ENCODE data around the gene CEP55.
A peak's percentile ranks its signal among the peaks of the same experiment; 100 is the strongest.
"Not testable (repeated sequence)": the region's sequence is repeated elsewhere in the genome, so short reads cannot be mapped to it uniquely, and the experiment has no call there.

Gene CEP55

DNA sequence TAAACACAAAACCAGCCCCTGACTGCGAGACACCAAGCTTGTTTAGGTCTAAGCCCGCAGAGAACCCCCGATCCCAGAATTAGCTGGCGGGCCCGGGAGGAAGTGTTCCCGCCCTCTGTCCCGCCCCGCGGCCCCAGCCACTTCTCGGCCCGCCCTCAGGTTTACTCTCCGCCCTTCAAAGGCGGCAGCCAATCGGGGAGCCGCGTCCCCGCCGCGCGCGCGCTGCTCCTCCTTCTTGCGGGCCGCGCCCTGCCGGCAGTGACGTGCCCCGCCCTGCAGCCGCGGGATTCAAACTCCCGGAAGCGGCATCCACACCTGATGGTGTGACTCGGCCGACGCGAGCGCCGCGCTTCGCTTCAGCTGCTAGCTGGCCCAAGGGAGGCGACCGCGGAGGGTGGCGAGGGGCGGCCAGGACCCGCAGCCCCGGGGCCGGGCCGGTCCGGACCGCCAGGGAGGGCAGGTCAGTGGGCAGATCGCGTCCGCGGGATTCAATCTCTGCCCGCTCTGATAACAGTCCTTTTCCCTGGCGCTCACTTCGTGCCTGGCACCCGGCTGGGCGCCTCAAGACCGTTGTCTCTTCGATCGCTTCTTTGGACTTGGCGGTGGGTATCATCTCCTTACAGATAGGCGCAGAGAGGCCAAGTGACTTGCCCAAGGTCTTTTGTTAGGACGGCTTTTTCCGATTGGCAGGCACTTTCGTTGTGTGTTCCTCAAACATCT, at the start of gene CEP55:
Gene CEP55, plus strand, starts transcription at position 291 of the 720 bp plus-strand sequence. CDS start 3,440 bp downstream, outside the sequence.
- peak; percentile 38 for DNase-seq (ENCODE audit: low read depth)

DNA sequence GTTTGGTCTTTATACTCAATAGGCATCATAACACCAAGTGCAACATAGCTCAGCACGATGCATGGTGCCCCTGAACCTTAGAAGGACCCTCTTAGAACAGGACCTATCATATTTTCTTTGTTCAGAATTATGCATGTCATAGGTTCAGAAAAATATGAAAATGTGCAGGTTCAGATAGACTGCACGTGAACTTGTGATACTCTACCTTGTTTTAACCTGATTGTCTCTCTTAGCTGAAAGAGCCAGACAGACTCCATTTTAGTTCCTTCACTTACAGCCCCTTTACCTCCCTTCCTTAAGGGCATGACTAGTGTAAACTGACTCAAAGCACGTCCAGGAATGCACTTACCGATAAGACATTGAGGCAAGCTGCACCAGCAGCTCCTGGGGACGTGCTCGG, 49.4 kb upstream of the CEP55 start:
- DNase-seq (ENCODE audit: low read depth), result no peak

DNA sequence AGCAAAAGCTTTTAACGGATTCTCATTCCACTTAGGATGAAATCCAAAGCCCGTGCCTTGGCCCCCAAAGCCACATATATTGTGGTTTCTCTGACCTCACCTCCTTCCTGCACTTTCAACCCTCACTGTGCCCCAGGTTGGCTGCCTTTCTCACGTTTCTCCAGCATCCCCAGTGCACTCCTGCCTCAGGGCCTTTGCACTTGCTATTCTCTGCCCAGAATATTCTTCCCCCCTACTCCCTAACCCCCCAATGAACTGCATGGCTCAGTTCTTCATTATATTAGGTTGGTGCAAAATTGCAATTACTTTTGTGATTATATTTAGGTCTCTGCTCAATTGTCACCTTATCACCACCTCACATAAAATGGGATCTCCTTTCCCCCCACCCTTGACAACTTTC, 48.4 kb upstream of the CEP55 start:
- DNase-seq (ENCODE audit: low read depth), result no peak

DNA sequence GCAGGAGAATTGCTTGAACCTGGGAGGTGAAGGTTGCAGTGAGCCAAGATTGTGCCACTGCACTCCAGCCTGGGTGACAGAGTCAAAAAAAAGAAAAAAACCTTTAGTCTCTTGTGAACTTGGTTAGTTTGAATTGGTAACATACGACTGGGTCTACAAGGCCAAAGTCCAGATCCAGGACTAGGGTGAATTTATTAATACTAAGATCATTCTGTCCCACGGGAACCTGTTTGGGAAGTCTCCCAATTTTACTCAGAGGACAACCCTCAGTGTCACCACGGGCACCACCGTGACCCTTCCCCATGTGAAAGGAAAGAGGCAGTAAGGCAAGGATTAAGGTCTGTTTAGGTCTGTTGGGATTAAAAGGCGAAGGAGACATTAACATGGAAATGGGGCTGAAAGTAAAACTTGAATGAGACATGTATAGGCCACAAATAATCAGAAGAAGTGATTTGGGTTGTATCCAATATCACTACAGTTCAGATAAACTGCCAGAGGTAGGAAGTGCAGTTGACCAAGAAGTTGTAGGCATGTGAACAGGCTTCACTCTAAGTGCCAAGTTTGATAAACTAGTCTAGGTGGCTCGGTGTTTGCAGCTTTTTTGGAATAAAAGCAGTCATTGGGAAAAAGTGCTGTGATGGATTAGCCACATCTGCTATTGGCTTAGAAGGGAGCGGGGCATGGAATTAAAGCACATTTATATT, 45.0 kb upstream of the CEP55 start:
- no peak for DNase-seq (ENCODE audit: low read depth)

DNA sequence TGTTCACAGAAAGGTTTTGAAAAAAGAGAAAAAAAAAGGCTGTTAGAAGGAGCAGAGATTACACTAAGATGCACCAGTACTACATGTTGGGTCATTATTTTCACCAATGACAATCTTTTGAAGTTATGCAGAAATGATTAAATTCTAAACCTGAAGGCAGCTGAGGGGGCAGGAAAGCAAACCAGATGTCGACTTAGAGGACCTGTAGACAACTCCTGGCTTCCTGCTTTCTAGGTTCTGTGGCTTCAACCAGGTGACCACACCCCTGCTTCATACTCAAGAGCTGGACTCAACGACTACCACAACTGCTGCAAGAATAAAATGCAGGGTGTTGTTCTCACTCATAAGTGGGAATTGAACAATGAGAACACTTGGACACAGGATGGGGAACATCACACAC, 44.3 kb upstream of the CEP55 start:
- DNase-seq (ENCODE audit: low read depth), result no peak

DNA sequence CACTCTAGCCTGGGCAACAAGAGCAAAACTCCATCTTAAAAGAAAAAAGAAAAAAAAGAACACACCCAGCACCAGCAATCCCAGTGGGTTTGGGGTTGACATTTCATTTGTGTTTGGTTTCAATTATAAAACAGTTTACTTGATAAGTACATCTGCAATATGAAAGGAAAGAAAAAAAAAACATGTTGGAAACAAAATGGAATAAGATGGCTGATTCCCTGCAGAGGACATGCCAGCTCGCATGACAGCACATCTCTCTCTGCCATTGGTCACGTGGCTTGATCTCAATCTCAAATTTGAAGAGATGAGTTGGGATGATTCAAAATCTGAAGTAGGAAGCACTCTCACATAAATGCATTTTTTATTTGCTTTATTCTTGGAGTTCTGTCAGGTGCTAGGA, 42.3 kb upstream of the CEP55 start:
- DNase-seq (ENCODE audit: low read depth), result no peak

DNA sequence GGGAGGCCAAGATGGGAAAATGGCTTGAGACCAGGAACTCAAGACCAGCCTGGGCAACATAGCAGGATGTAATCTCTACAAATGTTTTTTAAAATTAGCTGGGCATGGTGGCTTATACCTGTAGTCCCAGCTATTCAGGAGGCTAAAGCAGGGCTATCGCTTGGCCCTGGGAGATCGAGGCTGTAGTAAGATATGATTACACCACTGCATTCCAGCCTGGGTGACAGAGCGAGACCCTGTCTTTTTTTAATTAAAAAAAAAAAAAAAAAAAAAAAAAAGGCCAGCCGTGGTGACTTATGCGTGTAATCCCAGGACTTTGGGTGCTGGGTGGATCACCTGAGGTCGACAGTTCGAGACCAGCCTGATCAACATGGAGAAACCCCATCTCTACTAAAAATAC, 41.7 kb upstream of the CEP55 start:
- no peak for DNase-seq (ENCODE audit: low read depth)

DNA sequence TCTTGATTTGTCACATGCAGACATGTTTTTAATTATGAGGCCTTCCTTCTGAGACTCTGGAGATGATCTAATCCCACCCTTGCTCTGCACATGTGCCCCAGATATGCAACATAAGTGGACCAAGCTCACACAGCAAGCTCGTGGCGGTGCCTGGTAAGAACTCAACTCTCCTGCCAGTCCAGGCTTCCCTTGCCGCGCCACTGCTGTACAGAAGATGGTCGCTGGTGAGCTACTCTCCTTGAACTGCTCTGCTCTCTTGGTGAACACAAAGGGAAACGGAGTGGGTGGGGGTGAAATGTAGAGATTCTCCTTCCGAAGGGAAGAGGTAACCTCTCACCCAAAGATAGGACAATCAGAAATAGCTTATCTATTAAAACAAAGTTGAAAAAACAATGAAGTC, 39.9 kb upstream of the CEP55 start:
- no peak for DNase-seq (ENCODE audit: low read depth)

DNA sequence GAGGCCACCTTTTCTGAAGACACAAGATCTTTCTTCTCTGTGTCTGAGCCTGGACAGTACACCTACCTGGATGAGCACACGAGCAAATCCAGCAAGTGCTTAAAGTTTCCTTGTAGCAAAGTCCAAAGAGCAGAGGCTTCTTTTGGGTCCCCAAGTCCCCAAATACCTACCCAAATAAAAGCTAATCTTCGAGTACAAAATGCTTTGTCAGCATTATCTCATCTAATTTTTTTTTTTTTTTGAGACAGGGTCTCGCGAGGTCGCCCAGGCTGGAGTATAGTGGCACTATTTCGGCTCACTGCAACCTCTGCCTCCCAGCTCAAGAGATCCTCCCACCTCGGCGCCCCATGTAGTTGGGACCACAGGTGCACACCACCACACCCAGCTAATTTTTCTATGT, 38.9 kb upstream of the CEP55 start:
- no peak for DNase-seq (ENCODE audit: low read depth)

DNA sequence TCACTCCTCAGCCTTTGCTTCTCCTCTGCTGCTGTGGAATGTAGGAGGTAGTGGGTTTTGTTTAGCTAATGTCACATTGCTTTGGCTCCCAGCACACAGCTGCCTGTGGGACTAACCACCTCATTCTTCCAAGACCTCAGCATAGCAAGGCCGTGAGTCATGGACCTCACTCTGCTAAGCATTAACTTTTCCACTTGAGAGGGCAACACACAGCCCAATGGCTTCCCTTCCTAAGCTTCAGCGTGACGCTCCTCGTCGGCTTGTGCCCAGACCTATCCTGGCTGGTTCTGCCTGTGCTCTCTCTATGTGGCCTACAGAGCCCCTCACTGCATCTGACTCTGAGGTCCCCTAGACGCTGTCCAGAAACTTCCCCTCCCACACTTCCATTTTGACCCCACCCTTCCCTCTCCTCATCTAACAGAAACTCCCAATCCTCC, 37.6 kb upstream of the CEP55 start:
- peak; percentile 100 for DNase-seq (ENCODE audit: low read depth)

DNA sequence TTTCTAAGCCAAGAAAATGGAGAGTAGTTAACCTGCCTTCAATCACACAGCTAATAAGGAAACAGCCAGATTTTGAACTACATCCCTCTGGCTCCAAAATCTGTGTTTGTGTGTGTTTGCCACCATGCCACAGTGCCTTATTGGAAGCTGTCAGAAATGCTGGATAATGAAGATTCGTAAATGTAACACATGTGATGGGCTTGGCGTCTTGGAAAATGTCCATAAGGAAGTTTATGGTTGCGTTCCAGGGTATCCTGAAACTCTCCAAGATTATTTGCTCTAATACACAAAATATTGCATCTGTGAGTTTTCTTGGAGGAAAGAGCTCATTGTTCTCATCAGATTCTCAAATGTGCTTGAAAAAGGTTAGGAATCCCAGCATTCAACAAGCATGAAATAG, 36.9 kb upstream of the CEP55 start:
- no peak for DNase-seq (ENCODE audit: low read depth)

DNA sequence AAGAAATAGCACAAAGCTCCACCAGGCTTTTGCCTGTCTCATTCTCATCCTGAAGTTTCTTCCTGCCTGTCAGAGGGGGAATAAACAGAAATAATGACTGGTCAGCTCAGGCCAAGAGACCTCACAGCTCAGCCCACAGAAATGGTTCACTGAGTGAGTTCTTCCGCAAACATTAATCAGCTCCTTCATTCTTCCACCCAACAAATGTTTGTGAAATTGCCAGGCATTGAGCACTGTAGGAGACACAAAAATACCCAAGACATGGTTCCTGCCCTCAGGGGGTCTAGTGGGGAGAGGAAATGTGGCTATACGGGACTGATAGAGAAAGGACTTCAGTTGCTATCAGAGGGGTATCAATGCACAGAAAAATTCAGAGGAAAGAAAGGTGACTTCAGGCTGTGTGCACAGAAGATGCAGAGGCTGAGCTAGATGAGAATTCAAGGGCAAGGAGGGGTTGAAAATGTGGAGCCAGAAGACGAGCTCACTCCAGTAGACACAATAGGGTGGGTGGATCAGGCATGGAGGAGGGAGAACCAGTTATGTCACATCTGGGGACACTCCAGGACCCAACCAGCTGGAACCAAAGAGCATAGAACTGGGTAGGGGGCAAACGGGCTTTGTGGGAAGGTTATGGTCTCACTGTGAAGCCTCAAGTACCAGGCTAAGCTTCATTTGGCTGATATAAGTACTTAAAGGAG, 35.2 kb upstream of the CEP55 start:
- DNase-seq (ENCODE audit: low read depth), result no peak

DNA sequence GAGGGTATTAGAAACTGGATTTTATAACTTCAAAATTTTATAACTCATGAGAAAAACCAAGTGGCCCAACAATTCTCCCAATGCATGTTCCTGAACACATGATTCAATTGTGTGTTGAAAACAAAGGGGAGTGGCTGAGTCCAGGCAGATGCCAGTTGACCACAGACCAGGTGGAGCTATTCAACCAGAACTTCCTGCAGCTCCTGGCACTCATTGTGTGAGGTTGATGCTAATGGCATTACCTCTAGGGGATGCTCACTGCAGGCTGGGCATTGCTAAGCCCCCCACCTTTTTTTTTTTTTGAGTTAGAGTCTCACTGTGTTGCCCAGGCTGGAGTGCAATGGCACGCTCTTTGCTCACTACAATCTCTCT, 34.6 kb upstream of the CEP55 start:
- DNase-seq (ENCODE audit: low read depth), result peak; percentile 54

DNA sequence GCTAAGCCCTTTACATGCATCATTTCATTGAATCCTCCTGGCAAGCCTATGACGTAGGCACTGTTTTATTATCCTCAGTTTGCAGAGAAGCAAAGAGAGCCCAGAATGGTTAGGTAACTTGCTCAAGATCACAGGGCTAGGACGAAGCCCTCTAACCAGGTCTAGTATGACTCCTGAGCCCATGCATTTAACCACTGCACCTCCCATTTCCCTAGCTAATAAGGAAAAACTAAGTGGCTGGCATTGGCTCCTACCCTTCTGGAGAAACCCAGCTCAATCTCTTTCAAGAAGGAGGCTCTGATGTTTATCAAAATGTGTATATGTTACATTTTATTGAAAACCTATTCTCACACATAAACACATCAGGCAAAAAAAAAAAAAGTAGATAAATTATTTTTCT, 34.0 kb upstream of the CEP55 start:
- DNase-seq (ENCODE audit: low read depth), result no peak

DNA sequence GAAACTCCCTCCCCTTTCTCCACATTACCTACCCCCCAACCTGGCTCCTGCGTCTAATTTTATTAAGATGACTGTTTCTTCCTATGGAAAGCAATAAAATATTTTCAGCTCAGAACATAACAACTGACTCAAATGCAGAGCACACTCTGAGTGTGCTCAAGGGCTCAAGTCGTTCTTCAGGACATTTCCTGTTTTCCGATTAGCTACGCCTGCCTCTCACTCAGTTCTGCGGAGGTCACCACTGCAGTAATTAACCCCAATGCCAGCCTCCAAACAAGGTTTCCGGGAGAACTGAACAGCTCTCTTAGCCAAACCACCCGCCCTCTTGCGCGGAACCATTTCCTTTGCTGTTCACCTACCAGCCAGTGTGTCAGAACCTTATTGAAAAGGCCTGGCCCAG, 33.5 kb upstream of the CEP55 start:
- no peak for DNase-seq (ENCODE audit: low read depth)

DNA sequence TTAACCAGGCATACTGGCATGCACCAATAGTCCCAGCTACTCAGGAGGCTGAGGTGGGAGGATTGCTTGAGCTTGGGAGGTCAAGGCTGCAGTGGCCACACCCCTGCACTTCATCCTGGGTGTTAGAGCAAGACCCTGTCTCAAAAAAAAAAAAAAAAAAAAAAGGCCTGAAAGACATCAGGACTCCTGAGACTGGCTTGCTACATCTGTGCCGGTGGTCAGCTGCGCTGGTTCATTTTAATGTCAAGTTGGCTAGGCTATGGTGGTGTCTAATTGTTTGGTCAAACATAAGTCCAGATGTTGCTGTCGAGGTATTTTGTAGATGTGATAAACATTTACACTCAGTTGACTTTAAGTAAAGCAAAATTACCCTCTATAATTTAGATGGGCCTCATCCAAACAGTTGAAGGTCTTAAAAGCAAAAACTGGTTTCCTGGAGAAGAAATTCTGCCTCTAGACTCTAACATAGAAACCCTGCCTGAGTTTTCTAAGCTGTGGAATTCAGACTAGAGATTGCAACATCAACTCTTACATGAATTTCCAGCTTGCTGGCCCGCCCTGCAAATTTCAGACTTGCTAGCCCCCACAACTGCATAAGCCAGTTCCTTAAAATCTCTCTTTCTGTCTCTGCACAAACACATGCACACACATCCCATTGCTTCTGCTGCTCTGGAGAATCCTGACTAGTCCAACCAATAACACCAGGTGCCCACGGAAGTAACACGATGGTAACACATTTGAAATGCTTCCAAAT, 32.5 kb upstream of the CEP55 start:
- DNase-seq (ENCODE audit: low read depth), result no peak

DNA sequence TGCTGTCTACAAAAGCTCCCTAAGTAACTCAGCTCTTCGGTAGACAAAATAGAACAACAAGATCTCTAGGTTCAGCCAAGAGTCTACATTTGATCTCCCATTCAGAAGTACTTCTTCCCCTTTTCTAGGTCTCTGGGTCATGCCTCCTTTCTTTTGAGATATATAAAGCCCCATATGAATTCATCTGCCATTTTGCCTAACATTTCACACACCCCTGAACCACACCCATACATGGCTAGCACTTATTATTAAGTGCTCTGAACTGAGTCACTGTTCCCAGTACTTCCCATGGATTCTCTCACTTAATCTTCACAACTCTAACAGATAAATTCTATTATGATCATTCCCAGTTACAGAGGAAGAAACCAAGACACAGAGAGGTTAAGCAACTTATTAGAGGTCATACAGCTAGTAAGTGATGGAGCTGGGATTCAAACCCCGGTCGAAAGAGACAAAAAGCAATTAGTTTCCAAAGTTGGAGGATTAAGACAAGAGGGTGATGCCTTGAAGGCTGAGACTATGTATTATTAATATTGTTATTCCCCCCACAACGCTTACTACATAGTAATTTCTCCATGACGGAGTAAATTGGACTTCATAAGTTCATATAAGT, 31.5 kb upstream of the CEP55 start:
- DNase-seq (ENCODE audit: low read depth), result no peak

DNA sequence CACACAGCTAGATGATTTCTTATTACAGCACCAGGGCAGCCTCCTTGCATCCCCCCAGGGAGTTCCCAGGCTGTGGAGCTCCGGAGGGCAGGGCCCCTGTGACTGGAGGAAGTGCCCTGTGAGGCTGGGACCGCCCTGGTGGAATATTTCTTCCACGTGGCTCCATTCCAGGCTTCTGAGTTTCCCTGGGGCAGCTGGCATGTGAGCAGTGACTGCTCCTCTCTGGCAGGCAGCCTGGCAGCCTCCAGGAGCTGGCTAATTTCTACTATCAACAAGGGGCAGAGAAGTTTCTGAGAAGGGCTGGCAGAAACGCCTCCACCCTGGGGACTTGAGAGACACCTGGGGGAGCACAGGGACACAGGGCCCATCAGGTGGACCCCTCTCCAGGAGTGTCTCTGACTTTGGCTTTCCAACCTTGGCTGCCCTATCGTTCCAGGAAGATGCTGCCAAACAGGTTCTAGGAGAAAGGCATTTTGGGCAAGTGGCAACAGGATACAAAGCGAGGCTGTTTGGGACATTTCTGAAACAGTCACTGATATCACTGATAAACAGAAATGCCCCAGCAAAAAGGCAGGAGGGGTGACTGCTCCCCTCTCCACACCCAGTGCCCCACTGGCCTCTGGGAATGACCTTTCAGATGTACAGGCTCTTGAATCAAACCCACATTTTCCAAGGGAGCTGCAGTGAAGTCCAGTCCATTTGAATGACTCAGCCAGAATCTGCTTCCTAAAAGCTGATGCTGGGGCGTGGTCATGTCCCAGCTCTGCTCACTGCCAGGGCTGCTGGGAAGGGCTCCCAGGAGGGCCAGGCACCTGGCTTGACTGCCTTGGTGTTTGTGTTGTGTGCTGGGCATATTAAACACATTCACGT, 30.4 kb upstream of the CEP55 start:
- peak; percentile 75 for DNase-seq (ENCODE audit: low read depth)

DNA sequence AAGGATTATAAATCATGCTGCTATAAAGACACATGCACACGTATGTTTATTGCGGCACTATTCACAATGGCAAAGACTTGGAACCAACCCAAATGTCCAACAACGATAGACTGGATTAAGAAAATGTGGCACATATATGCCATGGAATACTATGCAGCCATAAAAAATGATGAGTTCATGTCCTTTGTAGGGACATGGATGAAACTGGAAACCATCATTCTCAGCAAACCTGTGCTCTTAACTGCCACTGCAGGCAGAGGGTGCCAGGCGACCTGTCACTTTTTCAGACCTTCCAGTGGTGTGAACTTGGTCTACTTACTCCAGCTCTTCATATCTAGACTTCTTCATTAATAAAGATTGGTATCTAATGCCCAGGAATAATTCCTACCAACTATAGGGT, 28.8 kb upstream of the CEP55 start:
- not testable (repeated sequence) for DNase-seq (ENCODE audit: low read depth)

DNA sequence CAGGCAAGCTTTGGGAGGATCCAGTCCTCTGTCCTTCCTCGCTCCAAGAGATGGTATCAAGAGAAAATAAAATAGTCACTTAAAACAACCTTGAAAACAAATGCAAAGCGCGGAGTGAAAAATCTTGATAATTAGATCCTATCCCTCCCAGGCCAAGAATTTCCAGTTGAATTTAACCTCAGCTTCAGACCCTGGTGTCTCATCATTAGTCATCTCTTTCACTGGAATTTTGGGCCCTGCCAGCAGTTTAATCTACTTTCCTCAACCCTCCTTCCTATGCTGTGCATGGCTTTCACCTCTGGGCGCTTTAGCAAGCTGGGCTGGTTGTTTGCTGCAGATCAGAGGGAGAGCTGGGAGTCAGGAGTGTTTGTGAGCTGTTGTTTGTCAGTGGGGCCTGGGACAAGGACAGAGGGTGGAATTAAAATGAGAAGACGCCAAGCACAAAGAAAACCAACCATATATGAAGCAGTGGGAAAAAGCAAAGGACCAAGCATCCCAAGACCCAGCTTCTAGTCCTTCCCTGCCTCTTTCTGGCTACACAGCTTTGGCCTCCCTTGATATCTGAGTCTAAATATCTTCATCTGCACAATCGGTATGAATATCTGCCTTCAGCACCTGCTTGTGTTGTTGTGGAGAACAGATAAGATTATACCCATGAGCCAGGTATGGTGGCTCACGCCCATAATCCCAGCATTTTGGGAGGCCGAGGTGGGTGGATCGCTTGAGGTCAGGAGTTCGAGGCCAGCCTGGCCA, 27.8 kb upstream of the CEP55 start:
- peak; percentile 81 for DNase-seq (ENCODE audit: low read depth)

Measured in non-pigmented ciliary epithelial cell (primary cell).